Neural cell (in vitro differentiated cells): ENCODE measurements around the gene ZNF593. TPM values are rescaled to one million over a fixed set of nuclear protein-coding genes. Genes with fewer than 3 reads are reported as not detected.

ENCODE experiments used
- H2AFZ ChIP-seq: fragments of 200-600, 300-800 bp; sonication (generic), shearing (Covaris generic); 2 replicates; pipeline ENCODE4 v1.6.0; 2014; ENCODE audit warnings: low read depth, mild to moderate bottlenecking, antibody characterized with exemption, low read length, moderate library complexity
- H3F3A ChIP-seq: fragments of 200-600 bp; shearing (Covaris generic); 2 replicates; pipeline ENCODE4 v1.6.1; 2016; ENCODE audit warnings: mild to moderate bottlenecking, moderate library complexity, mixed read lengths, antibody characterized with exemption, low read length; ENCODE audit not compliant: insufficient read depth, poor library complexity, severe bottlenecking
- H3K27ac ChIP-seq: fragments of 200-600, 300-800 bp; sonication (generic), shearing (Covaris generic); 2 replicates; pipeline ENCODE4 v1.5.1; 2014; ENCODE audit warnings: mild to moderate bottlenecking, low read length, moderate library complexity
- H3K27me3 ChIP-seq: fragments of 300-800, 200-600 bp; sonication (generic), shearing (Covaris generic); 2 replicates; pipeline ENCODE4 v1.6.0; 2014; ENCODE audit warnings: mild to moderate bottlenecking, low read depth, low read length, moderate library complexity; ENCODE audit not compliant: insufficient read depth
- H3K36me3 ChIP-seq: fragments of 300-800, 200-600 bp; sonication (generic), shearing (Covaris generic); 2 replicates; pipeline ENCODE4 v1.5.1; 2014; ENCODE audit warnings: mild to moderate bottlenecking, antibody characterized with exemption, low read length, moderate library complexity; ENCODE audit not compliant: insufficient read depth
- H3K4me2 ChIP-seq: fragments of 300-800, 200-600 bp; sonication (generic), shearing (Covaris generic); 2 replicates; pipeline ENCODE4 v1.6.0; 2014; ENCODE audit warnings: mild to moderate bottlenecking, low read length
- H3K4me3 ChIP-seq: fragments of 300-800, 200-600 bp; sonication (generic), shearing (Covaris generic); 2 replicates; pipeline ENCODE4 v1.5.1; 2014; ENCODE audit warnings: mild to moderate bottlenecking, low read length, moderate library complexity
- H3K79me2 ChIP-seq: fragments of 200-600 bp; shearing (Covaris generic); replicated peaks from 2 replicates; pipeline ENCODE4 v1.6.0; 2014; ENCODE audit warnings: mild to moderate bottlenecking, low read length, moderate library complexity; ENCODE audit not compliant: insufficient read depth
- H3K9ac ChIP-seq: fragments of 300-800, 200-600 bp; sonication (generic), shearing (Covaris generic); 2 replicates; pipeline ENCODE4 v1.6.1; 2016; ENCODE audit warnings: mild to moderate bottlenecking, low read length, mixed read lengths
- H3K9me2 ChIP-seq: fragments of 200-600 bp; shearing (Covaris generic); 2 replicates; pipeline ENCODE4 v1.6.1; 2016; ENCODE audit warnings: mild to moderate bottlenecking, low read length, mixed read lengths; ENCODE audit not compliant: insufficient read depth
- H3K9me3 ChIP-seq: fragments of 200-600, 300-800 bp; sonication (generic), shearing (Covaris generic); 2 replicates; pipeline ENCODE4 v1.6.1; 2016; ENCODE audit warnings: mild to moderate bottlenecking, mixed run types, low read length, moderate library complexity, mixed read lengths
- H4K20me1 ChIP-seq: fragments of 200-600 bp; shearing (Covaris generic); 2 replicates; pipeline ENCODE4 v1.6.1; 2016; ENCODE audit warnings: mild to moderate bottlenecking, mixed run types; ENCODE audit not compliant: insufficient read depth
- EP300 ChIP-seq: fragments of 450-650 bp; conservative IDR thresholded peaks from 2 replicates; pipeline ENCODE4 v1.6.1; 2014; ENCODE audit warnings: antibody characterized with exemption, mild to moderate bottlenecking, moderate library complexity; ENCODE audit not compliant: poor library complexity, severe bottlenecking
- EZH2 ChIP-seq: fragments of 200-600, 300-800 bp; shearing (Covaris generic), sonication (generic); IDR thresholded peaks from 2 replicates; pipeline ENCODE4 v1.6.1; 2014; ENCODE audit warnings: antibody characterized with exemption, low read length, borderline replicate concordance, mild to moderate bottlenecking; ENCODE audit not compliant: insufficient read depth, poor library complexity, severe bottlenecking
- MXI1 ChIP-seq: fragments of 450-650 bp; conservative IDR thresholded peaks from 2 replicates; pipeline ENCODE4 v1.6.1; 2014; ENCODE audit warnings: antibody characterized with exemption, mild to moderate bottlenecking; ENCODE audit not compliant: poor library complexity, severe bottlenecking
- POLR2AphosphoS5 ChIP-seq: IDR thresholded peaks from 2 replicates; pipeline ENCODE4 v1.6.1; 2012
- RAD21 ChIP-seq: fragments of 450-650 bp; conservative IDR thresholded peaks from 2 replicates; pipeline ENCODE4 v1.6.1; 2014; ENCODE audit warnings: antibody characterized with exemption, mild to moderate bottlenecking, moderate library complexity
- SMC3 ChIP-seq: fragments of 450-650 bp; conservative IDR thresholded peaks from 2 replicates; pipeline ENCODE4 v1.6.1; 2014; ENCODE audit warnings: antibody characterized with exemption, mild to moderate bottlenecking, moderate library complexity; ENCODE audit not compliant: poor library complexity
- TAF1 ChIP-seq: IDR thresholded peaks from 2 replicates; pipeline ENCODE4 v1.6.1; 2012; ENCODE audit warnings: low read depth
- polyA plus RNA-seq: library from polyadenylated mRNA; depleted of rRNA; stranded (reverse); fragments of >200 nt; gene quantifications from 2 replicates; pipeline ENCODE4 v1.2.3, GENCODE V29; 2014
- TF ChIP-seq, protein P1 (sequence below): IDR thresholded peaks from 2 replicates; pipeline ENCODE4 v1.6.1; 2012; ENCODE audit warnings: borderline replicate concordance
- TF ChIP-seq, protein P2 (sequence below): fragments of 450-650 bp; IDR thresholded peaks from 2 replicates; pipeline ENCODE4 v1.5.1; 2014; ENCODE audit warnings: antibody characterized with exemption, mild to moderate bottlenecking, moderate library complexity; ENCODE audit not compliant: poor library complexity, severe bottlenecking

The ZNF593 gene
- polyA plus RNA-seq, 1 donor from 2014 or later, result 25.0 TPM

DNA sequence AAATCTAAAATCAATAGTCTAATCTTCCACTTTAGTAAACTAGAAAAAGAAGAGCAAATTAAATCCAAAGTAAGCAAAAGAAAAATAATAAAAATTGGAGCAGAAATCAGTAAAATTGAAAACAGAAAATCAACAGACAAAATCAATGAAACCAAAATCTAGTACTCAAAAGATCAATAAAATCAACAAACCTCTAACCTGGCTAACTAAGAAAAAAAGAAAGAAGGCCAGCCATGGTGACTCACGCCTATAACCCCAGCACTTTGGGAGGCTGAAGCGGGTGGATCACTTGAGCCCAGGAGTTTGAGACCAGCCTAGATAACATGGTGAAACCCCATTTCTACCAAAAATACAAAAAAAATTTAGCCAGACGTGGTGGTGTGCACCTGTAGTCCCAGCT, 35.2 kb upstream of the ZNF593 start:
- no peaks in the 10 kb centered on the region for H3K79me2 ChIP-seq

DNA sequence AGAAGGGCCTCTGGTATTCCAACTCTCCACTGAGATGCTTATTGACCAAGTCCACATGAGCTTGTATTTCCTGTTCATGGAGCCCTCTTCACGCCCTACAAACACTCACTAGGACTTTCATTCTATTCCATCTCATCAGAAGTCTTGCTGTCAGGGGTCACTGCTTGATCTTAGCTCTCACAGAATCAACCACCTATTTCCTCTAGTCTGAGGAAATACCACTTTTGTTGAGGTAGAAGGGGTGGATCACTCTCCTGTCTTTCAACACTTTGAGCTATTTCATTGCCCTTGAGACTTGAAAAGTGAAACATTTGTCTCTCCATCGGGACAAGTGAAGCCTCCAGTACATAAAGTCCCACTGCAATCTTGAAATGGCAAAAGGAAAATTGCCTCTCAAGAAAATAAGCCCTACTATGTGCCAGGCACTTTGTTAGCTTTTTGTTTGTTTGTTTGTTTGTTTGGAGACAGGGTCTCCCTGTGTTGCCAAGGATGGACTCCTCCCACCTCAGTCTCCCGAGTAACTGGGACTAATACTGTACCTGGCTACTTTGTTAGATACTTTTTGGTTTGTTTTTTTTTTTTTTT, 30.6 kb upstream of the ZNF593 start:
- Histone ChIP-seq H3K9me3 (no peaks in the 10 kb centered on the region), H3K27ac (no peak overlapping the region), H3K4me2 (no peak overlapping the region), H3K9ac (no peak overlapping the region), H3F3A (no peaks in the 10 kb centered on the region), H3K27me3 (no peaks in the 10 kb centered on the region), H4K20me1 (no peaks in the 10 kb centered on the region), H3K36me3 (no peaks in the 10 kb centered on the region), H3K9me2 (no peaks in the 10 kb centered on the region), H3K4me3 (no peak overlapping the region), H3K79me2 (no peaks in the 10 kb centered on the region), H2AFZ (no peak overlapping the region)
- TF ChIP-seq EP300 (no peak), POLR2AphosphoS5 (no peak), TAF1 (no peak), MXI1 (no peak), EZH2 (no peak), RAD21 (no peak), SMC3 (no peak)
- TF ChIP-seq, protein P1, sequence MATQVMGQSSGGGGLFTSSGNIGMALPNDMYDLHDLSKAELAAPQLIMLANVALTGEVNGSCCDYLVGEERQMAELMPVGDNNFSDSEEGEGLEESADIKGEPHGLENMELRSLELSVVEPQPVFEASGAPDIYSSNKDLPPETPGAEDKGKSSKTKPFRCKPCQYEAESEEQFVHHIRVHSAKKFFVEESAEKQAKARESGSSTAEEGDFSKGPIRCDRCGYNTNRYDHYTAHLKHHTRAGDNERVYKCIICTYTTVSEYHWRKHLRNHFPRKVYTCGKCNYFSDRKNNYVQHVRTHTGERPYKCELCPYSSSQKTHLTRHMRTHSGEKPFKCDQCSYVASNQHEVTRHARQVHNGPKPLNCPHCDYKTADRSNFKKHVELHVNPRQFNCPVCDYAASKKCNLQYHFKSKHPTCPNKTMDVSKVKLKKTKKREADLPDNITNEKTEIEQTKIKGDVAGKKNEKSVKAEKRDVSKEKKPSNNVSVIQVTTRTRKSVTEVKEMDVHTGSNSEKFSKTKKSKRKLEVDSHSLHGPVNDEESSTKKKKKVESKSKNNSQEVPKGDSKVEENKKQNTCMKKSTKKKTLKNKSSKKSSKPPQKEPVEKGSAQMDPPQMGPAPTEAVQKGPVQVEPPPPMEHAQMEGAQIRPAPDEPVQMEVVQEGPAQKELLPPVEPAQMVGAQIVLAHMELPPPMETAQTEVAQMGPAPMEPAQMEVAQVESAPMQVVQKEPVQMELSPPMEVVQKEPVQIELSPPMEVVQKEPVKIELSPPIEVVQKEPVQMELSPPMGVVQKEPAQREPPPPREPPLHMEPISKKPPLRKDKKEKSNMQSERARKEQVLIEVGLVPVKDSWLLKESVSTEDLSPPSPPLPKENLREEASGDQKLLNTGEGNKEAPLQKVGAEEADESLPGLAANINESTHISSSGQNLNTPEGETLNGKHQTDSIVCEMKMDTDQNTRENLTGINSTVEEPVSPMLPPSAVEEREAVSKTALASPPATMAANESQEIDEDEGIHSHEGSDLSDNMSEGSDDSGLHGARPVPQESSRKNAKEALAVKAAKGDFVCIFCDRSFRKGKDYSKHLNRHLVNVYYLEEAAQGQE, result no peak
- TF ChIP-seq, protein P2, sequence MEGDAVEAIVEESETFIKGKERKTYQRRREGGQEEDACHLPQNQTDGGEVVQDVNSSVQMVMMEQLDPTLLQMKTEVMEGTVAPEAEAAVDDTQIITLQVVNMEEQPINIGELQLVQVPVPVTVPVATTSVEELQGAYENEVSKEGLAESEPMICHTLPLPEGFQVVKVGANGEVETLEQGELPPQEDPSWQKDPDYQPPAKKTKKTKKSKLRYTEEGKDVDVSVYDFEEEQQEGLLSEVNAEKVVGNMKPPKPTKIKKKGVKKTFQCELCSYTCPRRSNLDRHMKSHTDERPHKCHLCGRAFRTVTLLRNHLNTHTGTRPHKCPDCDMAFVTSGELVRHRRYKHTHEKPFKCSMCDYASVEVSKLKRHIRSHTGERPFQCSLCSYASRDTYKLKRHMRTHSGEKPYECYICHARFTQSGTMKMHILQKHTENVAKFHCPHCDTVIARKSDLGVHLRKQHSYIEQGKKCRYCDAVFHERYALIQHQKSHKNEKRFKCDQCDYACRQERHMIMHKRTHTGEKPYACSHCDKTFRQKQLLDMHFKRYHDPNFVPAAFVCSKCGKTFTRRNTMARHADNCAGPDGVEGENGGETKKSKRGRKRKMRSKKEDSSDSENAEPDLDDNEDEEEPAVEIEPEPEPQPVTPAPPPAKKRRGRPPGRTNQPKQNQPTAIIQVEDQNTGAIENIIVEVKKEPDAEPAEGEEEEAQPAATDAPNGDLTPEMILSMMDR, result no peak

More for the DNA sequence above, 35.2 kb upstream of the ZNF593 start:
- no peak overlapping the region for H3K9ac ChIP-seq
- no peaks in the 10 kb centered on the region for H3F3A ChIP-seq
- H3K36me3 ChIP-seq, result no peaks in the 10 kb centered on the region
- H4K20me1 ChIP-seq, result no peaks in the 10 kb centered on the region
- TF ChIP-seq, protein P2, result no peak
- TF ChIP-seq EZH2 (no peak), MXI1 (no peak), RAD21 (no peak), POLR2AphosphoS5 (no peak), EP300 (no peak), TAF1 (no peak), SMC3 (no peak)
- TF ChIP-seq, protein P1, result no peak
- no peaks in the 10 kb centered on the region for H3K9me3 ChIP-seq
- H3K4me2 ChIP-seq, result no peak overlapping the region
- H2AFZ ChIP-seq, result no peak overlapping the region
- H3K27ac ChIP-seq, result no peak overlapping the region
- no peak overlapping the region for H3K4me3 ChIP-seq
- H3K9me2 ChIP-seq, result no peaks in the 10 kb centered on the region
- H3K27me3 ChIP-seq, result no peaks in the 10 kb centered on the region
